ENCODE data around the gene TRIM72. TPM values are rescaled to one million over a fixed set of nuclear protein-coding genes. Genes with fewer than 3 reads are reported as not detected.

TRIM72 gene
- total RNA-seq, 1 experiment from 2014 or later: not detected

GRCh38 chr16:31228206-31228605 is 14.3 kb downstream of the TRIM72 start:
- Histone ChIP-seq H3K4me1 (ENCODE audit: insufficient read depth, low read length) (no peaks in the 10 kb centered on the region), H3K36me3 (ENCODE audit: low read depth, low read length) (no peaks in the 10 kb centered on the region), H3K79me2 (ENCODE audit: low read length) (no peaks in the 10 kb centered on the region), H3K9me3 (ENCODE audit: low read length) (no peaks in the 10 kb centered on the region), H4K20me1 (ENCODE audit: low read length) (no peaks in the 10 kb centered on the region), H3K9ac (ENCODE audit: low read length) (no peak overlapping the region), H3F3A (ENCODE audit: low read length, unreplicated experiment) (no peaks in the 10 kb centered on the region), H3K4me3 (ENCODE audit: low read length) (no peak overlapping the region), H3K4me2 (ENCODE audit: low read length) (no peak overlapping the region), H3K9me2 (replicated peaks; ENCODE audit: low read length) (no peaks in the 10 kb centered on the region), H3K27me3 (ENCODE audit: low read length) (no peaks in the 10 kb centered on the region), H3K27ac (ENCODE audit: low read length) (no peak overlapping the region), H2AFZ (ENCODE audit: low read length) (no peak overlapping the region)
- CTCF ChIA-PET: no interaction called here
- BruUV-seq (replicated peaks): no TSS peak
- POLR2A ChIA-PET (ENCODE audit: unreplicated experiment): no interaction called here
- intact Hi-C loops (cut with micrococcal nuclease): no loop called here
- DNase-seq: no peak
- ATAC-seq: no peak
- no peak for TF ChIP-seq EZH2phosphoT487 (IDR thresholded peaks at IDR 0.05; ENCODE audit: borderline replicate concordance, low read length)
- TF ChIP-seq CTCF (conservative IDR thresholded peaks at IDR 0.05; ENCODE audit: low read depth, low read length): no peak

- H3K27me3 ChIP-seq (ENCODE audit: low read length): no peaks in the 10 kb centered on the region
- intact Hi-C loops (cut with micrococcal nuclease): no loop called here
- no peaks in the 10 kb centered on the region for H3K36me3 ChIP-seq (ENCODE audit: low read depth, low read length)
- DNase-seq (no peak), ATAC-seq (no peak)
- H3K27ac ChIP-seq (ENCODE audit: low read length): no peak overlapping the region
- H3K79me2 ChIP-seq (ENCODE audit: low read length): no peaks in the 10 kb centered on the region
- no peak overlapping the region for H3K9ac ChIP-seq (ENCODE audit: low read length)
- no peaks in the 10 kb centered on the region for H4K20me1 ChIP-seq (ENCODE audit: low read length)
- H3K4me1 ChIP-seq (ENCODE audit: insufficient read depth, low read length): no peaks in the 10 kb centered on the region
- H2AFZ ChIP-seq (ENCODE audit: low read length): no peak overlapping the region
- H3F3A ChIP-seq (ENCODE audit: low read length, unreplicated experiment): no peaks in the 10 kb centered on the region
- H3K9me3 ChIP-seq (ENCODE audit: low read length): no peaks in the 10 kb centered on the region
- TF ChIP-seq CTCF (conservative IDR thresholded peaks at IDR 0.05; ENCODE audit: low read depth, low read length): no peak
- TF ChIP-seq EZH2phosphoT487 (IDR thresholded peaks at IDR 0.05; ENCODE audit: borderline replicate concordance, low read length): no peak
- no peak for TF ChIP-seq EZH2 (IDR thresholded peaks at IDR 0.05; ENCODE audit: low read length, unreplicated experiment)
- POLR2A ChIA-PET (ENCODE audit: unreplicated experiment): no interaction called here
- H3K9me2 ChIP-seq (replicated peaks; ENCODE audit: low read length): no peaks in the 10 kb centered on the region
- H3K4me3 ChIP-seq (ENCODE audit: low read length): no peak overlapping the region
- no peak overlapping the region for H3K4me2 ChIP-seq (ENCODE audit: low read length)
- CTCF ChIA-PET: no interaction called here
- BruUV-seq (replicated peaks): no TSS peak
Measured at GRCh38 chr16:31229501-31229900, 15.6 kb downstream of the TRIM72 start.

DNA sequence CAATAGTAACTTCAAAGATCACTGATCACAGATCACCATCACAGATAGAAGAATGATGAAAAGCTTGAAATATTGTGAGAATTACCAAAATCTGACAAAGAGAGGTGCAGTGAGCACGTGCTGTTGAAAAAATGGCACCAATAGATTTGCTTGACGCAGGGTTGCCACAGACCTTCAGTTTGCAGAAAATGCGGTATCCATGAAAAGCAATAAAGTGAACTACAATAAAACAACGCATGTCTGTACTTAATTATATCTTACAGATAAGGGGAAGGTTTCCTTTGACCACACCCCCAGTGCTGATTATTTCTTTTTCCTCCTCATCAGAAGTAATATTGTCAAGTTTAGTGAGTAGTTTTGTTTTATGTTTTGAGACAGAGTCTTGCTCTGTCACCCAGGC is 24.1 kb downstream of the TRIM72 start:
- Histone ChIP-seq H3K9me2 (replicated peaks; ENCODE audit: low read length) (no peaks in the 10 kb centered on the region), H3K79me2 (ENCODE audit: low read length) (no peaks in the 10 kb centered on the region), H3K27ac (ENCODE audit: low read length) (no peak overlapping the region), H3K36me3 (ENCODE audit: low read depth, low read length) (no peaks in the 10 kb centered on the region), H3K9me3 (ENCODE audit: low read length) (no peaks in the 10 kb centered on the region), H3K9ac (ENCODE audit: low read length) (no peak overlapping the region), H3F3A (ENCODE audit: low read length, unreplicated experiment) (no peaks in the 10 kb centered on the region), H3K4me3 (ENCODE audit: low read length) (no peak overlapping the region), H3K4me2 (ENCODE audit: low read length) (no peak overlapping the region), H4K20me1 (ENCODE audit: low read length) (no peaks in the 10 kb centered on the region), H2AFZ (ENCODE audit: low read length) (no peak overlapping the region), H3K27me3 (ENCODE audit: low read length) (no peaks in the 10 kb centered on the region), H3K4me1 (ENCODE audit: insufficient read depth, low read length) (no peaks in the 10 kb centered on the region)
- CTCF ChIA-PET: no interaction called here
- no peak for TF ChIP-seq EZH2phosphoT487 (IDR thresholded peaks at IDR 0.05; ENCODE audit: borderline replicate concordance, low read length)
- TF ChIP-seq CTCF (conservative IDR thresholded peaks at IDR 0.05; ENCODE audit: low read depth, low read length): no peak
- no peak for TF ChIP-seq EZH2 (IDR thresholded peaks at IDR 0.05; ENCODE audit: low read length, unreplicated experiment)
- BruUV-seq (replicated peaks): no TSS peak
- POLR2A ChIA-PET (ENCODE audit: unreplicated experiment): no interaction called here
- DNase-seq: no peak
- intact Hi-C loops (cut with micrococcal nuclease): no loop called here
- no peak for ATAC-seq

Measured in PC-3 (cell line).